Mesendoderm (in vitro differentiated cells): ENCODE results near the gene LRRC8B.
"Not testable (repeated sequence)": the region's sequence is repeated elsewhere in the genome, so short reads cannot be mapped to it uniquely, and the experiment has no call there.

Source experiments
- DNase-seq: peaks from one replicate; pipeline ENCODE4 v3.0.0; 2013
- H2AK5ac ChIP-seq: 2 replicates; pipeline ENCODE4 v1.6.1; 2013; ENCODE audit warnings: low read length, inconsistent platforms
- H2BK120ac ChIP-seq: 2 replicates; pipeline ENCODE4 v1.6.1; 2013; ENCODE audit warnings: low read depth, mild to moderate bottlenecking, low read length, moderate library complexity, mixed read lengths
- H2BK15ac ChIP-seq: replicated peaks from 2 replicates; pipeline ENCODE4 v1.6.1; 2013; ENCODE audit warnings: low read depth, mild to moderate bottlenecking, moderate library complexity
- H2BK5ac ChIP-seq: 2 replicates; pipeline ENCODE4 v1.6.1; 2013; ENCODE audit warnings: low read length, inconsistent platforms
- H3K18ac ChIP-seq: 2 replicates; pipeline ENCODE4 v1.6.1; 2013; ENCODE audit warnings: mild to moderate bottlenecking, low read length, mixed read lengths
- H3K23ac ChIP-seq: one replicate; pipeline ENCODE4 v1.6.1; 2013; ENCODE audit warnings: low read length
- H3K27ac ChIP-seq: 2 replicates; pipeline ENCODE4 v1.5.1; 2013; ENCODE audit warnings: low read depth, mild to moderate bottlenecking, inconsistent platforms, low read length, moderate library complexity
- H3K27me3 ChIP-seq: 2 replicates; pipeline ENCODE4 v1.6.1; 2013; ENCODE audit warnings: low read length, control low read depth, mild to moderate bottlenecking, inconsistent platforms; ENCODE audit not compliant: insufficient read depth, poor library complexity
- H3K36me3 ChIP-seq: 2 replicates; pipeline ENCODE4 v1.6.1; 2013; ENCODE audit warnings: low read length, inconsistent platforms; ENCODE audit not compliant: control insufficient read depth, insufficient read depth
- H3K4ac ChIP-seq: one replicate; pipeline ENCODE4 v1.6.1; 2013; ENCODE audit warnings: low read depth, mild to moderate bottlenecking, low read length, moderate library complexity
- H3K4me1 ChIP-seq: 2 replicates; pipeline ENCODE4 v1.6.1; 2013; ENCODE audit warnings: low read depth, low read length, inconsistent platforms; ENCODE audit not compliant: control insufficient read depth
- H3K4me2 ChIP-seq: 2 replicates; pipeline ENCODE4 v1.6.1; 2013; ENCODE audit warnings: low read length
- H3K4me3 ChIP-seq: 2 replicates; pipeline ENCODE4 v1.5.1; 2013; ENCODE audit warnings: mild to moderate bottlenecking, low read length
- H3K56ac ChIP-seq: one replicate; pipeline ENCODE4 v1.6.1; 2013; ENCODE audit warnings: low read length
- H3K79me1 ChIP-seq: 2 replicates; pipeline ENCODE4 v1.6.1; 2013; ENCODE audit warnings: low read length, inconsistent platforms
- H3K79me2 ChIP-seq: 2 replicates; pipeline ENCODE4 v1.6.1; 2013; ENCODE audit warnings: mild to moderate bottlenecking, low read length; ENCODE audit not compliant: control insufficient read depth, insufficient read depth
- H3K9ac ChIP-seq: 2 replicates; pipeline ENCODE4 v1.6.1; 2013; ENCODE audit warnings: low read length, inconsistent platforms
- H4K5ac ChIP-seq: one replicate; pipeline ENCODE4 v1.6.1; 2013; ENCODE audit warnings: low read length
- H4K8ac ChIP-seq: one replicate; pipeline ENCODE4 v1.6.1; 2013; ENCODE audit warnings: low read depth, mild to moderate bottlenecking, control low read depth, low read length, moderate library complexity
- WGBS: extraction: QIAGEN DNeasy Blood & Tissue Kit; methylation state at CpG from one replicate; pipeline ENCODE4 v1.1.7; 2013; ENCODE audit warnings: low lambda C conversion rate, missing lambda C conversion rate; ENCODE audit not compliant: insufficient coverage; ENCODE audit errors: extremely low coverage; 5-methylcytosine and 5-hydroxymethylcytosine counted together

The LRRC8B gene

DNA sequence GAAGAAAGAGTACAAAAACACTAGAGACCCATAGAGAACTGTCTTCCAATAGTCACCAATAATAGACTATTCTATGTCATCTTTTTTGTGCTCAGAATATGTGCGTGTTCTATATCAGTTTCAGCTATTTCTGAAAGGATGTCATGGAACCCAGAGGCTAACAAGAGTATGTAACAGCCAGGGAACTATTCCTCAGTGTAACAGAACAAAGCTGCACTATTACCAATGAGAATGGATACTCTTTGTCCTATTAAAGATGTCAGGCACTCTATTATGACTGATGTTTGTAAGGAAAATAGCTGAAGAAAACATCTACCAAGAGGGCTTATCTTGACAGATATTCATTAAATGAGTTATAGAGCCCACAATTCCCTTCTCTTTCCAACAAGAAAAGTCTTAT, 99.7 kb downstream of the LRRC8B start:
- Histone ChIP-seq H3K4ac (no peak overlapping the region), H3K79me1 (no peaks in the 10 kb centered on the region), H3K18ac (no peak overlapping the region), H4K5ac (no peak overlapping the region), H2BK5ac (no peak overlapping the region), H3K79me2 (no peaks in the 10 kb centered on the region), H3K36me3 (no peaks in the 10 kb centered on the region), H4K8ac (no peak overlapping the region), H3K27ac (no peak overlapping the region), H2BK15ac (no peak overlapping the region), H3K4me1 (no peaks in the 10 kb centered on the region), H3K9ac (no peak overlapping the region), H2AK5ac (no peak overlapping the region), H3K4me3 (no peak overlapping the region), H3K23ac (no peak overlapping the region), H3K27me3 (no peaks in the 10 kb centered on the region), H3K56ac (no peak overlapping the region), H3K4me2 (no peak overlapping the region), H2BK120ac (no peak overlapping the region)
- no peak for DNase-seq
- WGBS, result no CpG with 5 or more reads among the region's 1 CpG

DNA sequence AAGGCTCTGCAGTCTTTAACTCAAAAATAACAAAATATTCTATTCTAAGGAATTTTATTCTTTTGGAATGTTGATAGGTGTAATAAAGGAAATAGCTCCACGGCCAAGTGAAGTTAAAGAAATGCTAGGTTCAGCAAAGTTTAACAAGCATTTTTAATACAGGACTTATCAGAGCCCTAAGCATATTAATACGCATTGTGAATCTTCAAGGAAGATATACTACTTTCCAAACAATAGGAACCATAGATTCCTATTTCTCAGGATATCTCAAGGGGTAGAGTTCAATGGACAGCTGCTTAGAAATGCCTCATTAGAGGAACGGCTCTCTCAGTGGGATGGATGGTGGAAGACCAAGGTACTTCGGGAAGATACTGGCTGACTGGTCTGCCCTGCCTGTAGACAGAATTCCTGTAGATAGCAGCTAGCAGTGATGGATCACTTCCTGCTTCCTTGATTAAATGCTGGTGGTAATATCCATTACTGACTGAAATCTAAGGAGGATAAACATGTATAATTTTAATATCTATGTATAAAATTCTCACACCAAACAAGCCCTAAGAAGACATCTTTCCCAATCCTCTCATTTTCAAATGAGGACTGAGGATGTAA, 100.2 kb downstream of the LRRC8B start:
- no peak overlapping the region for H4K5ac ChIP-seq
- no peak overlapping the region for H2BK120ac ChIP-seq
- H3K4me3 ChIP-seq, result no peak overlapping the region
- no peaks in the 10 kb centered on the region for H3K36me3 ChIP-seq
- H3K79me1 ChIP-seq, result no peaks in the 10 kb centered on the region
- H3K27ac ChIP-seq, result no peak overlapping the region
- H2BK5ac ChIP-seq, result no peak overlapping the region
- no peaks in the 10 kb centered on the region for H3K4me1 ChIP-seq
- no peak overlapping the region for H3K4ac ChIP-seq
- H2BK15ac ChIP-seq, result no peak overlapping the region
- no peak overlapping the region for H4K8ac ChIP-seq
- no peaks in the 10 kb centered on the region for H3K79me2 ChIP-seq
- H3K56ac ChIP-seq, result no peak overlapping the region
- no peak overlapping the region for H2AK5ac ChIP-seq
- no peaks in the 10 kb centered on the region for H3K27me3 ChIP-seq
- WGBS, result no CpG with 5 or more reads among the region's 4 CpGs
- H3K9ac ChIP-seq, result no peak overlapping the region
- no peak overlapping the region for H3K18ac ChIP-seq
- H3K4me2 ChIP-seq, result no peak overlapping the region
- no peak for DNase-seq
- H3K23ac ChIP-seq, result no peak overlapping the region

DNA sequence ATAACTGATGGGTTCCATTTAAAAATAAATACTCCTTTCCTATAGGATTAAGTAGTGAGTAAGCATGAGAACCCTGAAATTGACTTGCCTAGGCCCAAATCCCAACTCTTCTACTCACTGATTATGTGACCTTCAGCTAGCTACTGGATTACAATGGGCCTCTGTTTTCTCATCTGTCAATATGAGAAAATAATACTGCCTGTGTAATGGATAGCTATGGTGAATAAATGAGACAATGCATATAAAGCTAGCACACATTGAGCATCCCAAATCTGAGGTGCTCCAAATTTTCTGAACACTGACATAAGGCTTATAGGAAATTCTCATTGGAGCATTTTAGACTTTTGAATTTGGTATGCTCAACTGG, 103.0 kb downstream of the LRRC8B start:
- no peaks in the 10 kb centered on the region for H3K79me2 ChIP-seq
- no peak overlapping the region for H3K23ac ChIP-seq
- no peak overlapping the region for H4K8ac ChIP-seq
- H3K18ac ChIP-seq, result no peak overlapping the region
- no peaks in the 10 kb centered on the region for H3K36me3 ChIP-seq
- no peak overlapping the region for H3K4me2 ChIP-seq
- no peak overlapping the region for H4K5ac ChIP-seq
- no peak overlapping the region for H3K27ac ChIP-seq
- no peaks in the 10 kb centered on the region for H3K79me1 ChIP-seq
- H2BK5ac ChIP-seq, result no peak overlapping the region
- no peak for DNase-seq
- H3K27me3 ChIP-seq, result no peaks in the 10 kb centered on the region
- no peak overlapping the region for H3K9ac ChIP-seq
- H3K4ac ChIP-seq, result no peak overlapping the region
- no peaks in the 10 kb centered on the region for H3K4me1 ChIP-seq
- no peak overlapping the region for H2AK5ac ChIP-seq
- no peak overlapping the region for H2BK120ac ChIP-seq
- no peak overlapping the region for H2BK15ac ChIP-seq
- H3K4me3 ChIP-seq, result no peak overlapping the region
- H3K56ac ChIP-seq, result no peak overlapping the region

DNA sequence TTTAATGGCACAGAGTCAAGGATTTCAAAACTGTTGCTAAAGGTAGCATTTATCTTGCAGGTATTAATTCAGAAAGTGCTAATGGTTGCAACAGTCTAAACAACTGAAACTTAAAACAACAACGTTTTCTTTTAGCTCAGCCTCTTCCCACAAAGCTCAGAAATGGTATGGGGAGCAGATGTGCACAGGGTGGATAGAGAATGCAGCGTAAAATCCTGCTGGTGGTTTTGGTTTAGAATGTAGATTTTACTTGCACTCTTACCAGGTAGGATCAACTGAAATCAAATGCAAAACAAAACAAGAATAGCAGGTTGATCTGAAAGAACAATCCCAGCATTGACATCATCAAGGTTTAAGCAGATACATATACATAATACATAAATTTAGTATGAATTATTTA, 104.5 kb downstream of the LRRC8B start:
- no peak overlapping the region for H2BK5ac ChIP-seq
- H3K4me1 ChIP-seq, result no peaks in the 10 kb centered on the region
- H2AK5ac ChIP-seq, result no peak overlapping the region
- no peaks in the 10 kb centered on the region for H3K79me2 ChIP-seq
- no peak overlapping the region for H4K8ac ChIP-seq
- H3K9ac ChIP-seq, result no peak overlapping the region
- no peaks in the 10 kb centered on the region for H3K36me3 ChIP-seq
- no peak overlapping the region for H2BK120ac ChIP-seq
- no peak overlapping the region for H3K18ac ChIP-seq
- DNase-seq, result no peak
- H2BK15ac ChIP-seq, result no peak overlapping the region
- no peak overlapping the region for H3K23ac ChIP-seq
- H4K5ac ChIP-seq, result no peak overlapping the region
- H3K4me3 ChIP-seq, result no peak overlapping the region
- H3K56ac ChIP-seq, result no peak overlapping the region
- no peaks in the 10 kb centered on the region for H3K27me3 ChIP-seq
- no peak overlapping the region for H3K4me2 ChIP-seq
- H3K79me1 ChIP-seq, result no peaks in the 10 kb centered on the region
- H3K4ac ChIP-seq, result no peak overlapping the region
- no peak overlapping the region for H3K27ac ChIP-seq
- WGBS, result no CpG with 5 or more reads among the region's 2 CpGs

DNA sequence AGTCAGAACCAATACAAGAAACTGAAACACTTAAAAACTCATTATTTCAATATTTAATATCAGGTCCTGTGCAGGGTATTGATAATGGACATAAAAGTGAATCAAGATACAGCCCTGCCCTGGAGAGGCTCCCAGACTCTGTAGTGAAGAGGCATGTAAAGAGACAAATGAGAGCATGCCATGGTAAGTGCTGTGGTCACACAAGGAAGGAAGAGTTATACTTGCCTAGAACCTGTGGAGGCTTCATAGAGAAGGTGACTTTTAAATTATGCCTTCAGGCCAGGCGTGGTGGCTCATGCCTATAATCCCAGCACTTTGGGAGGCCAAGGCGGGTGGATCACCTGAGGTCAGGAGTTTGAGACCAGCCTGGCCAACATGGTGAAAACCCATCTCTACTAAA, 105.0 kb downstream of the LRRC8B start:
- not testable (repeated sequence) for H3K9ac ChIP-seq, H3K23ac ChIP-seq, H3K4me3 ChIP-seq, H3K36me3 ChIP-seq, H4K5ac ChIP-seq, H3K4me1 ChIP-seq, H3K27me3 ChIP-seq, H2AK5ac ChIP-seq, H3K4me2 ChIP-seq, H3K4ac ChIP-seq, H3K79me1 ChIP-seq, H3K79me2 ChIP-seq, H2BK15ac ChIP-seq, DNase-seq, H4K8ac ChIP-seq, H3K27ac ChIP-seq, H3K18ac ChIP-seq, H2BK5ac ChIP-seq, H3K56ac ChIP-seq, H2BK120ac ChIP-seq
- WGBS, result no CpG with 5 or more reads among the region's 2 CpGs

DNA sequence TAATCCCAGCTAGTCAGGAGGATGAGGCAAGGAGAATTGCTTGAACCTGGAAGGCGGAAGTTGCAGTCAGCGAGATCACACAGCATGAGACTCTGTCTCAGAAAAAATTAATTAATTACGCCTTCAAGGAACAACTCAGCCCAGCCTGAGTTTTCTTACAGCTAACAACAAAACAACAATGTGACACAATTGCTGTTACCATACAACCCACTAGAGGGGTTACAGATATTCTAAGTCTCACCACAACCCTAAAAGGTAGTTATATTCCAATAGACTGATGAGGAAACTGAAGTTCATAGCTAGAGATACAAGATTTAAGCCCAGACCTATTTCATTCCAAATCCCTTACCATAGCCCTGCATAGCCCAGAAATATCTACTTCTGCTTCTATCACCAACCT, 105.4 kb downstream of the LRRC8B start:
- Histone ChIP-seq H3K23ac (no peak overlapping the region), H4K5ac (no peak overlapping the region), H3K4me2 (no peak overlapping the region), H2AK5ac (no peak overlapping the region), H2BK120ac (no peak overlapping the region), H3K79me1 (no peaks in the 10 kb centered on the region), H4K8ac (no peak overlapping the region), H3K9ac (no peak overlapping the region), H2BK5ac (no peak overlapping the region), H3K36me3 (no peaks in the 10 kb centered on the region), H3K4me3 (no peak overlapping the region), H3K4me1 (no peaks in the 10 kb centered on the region), H3K4ac (no peak overlapping the region), H3K56ac (no peak overlapping the region), H3K27me3 (no peaks in the 10 kb centered on the region), H3K27ac (no peak overlapping the region), H2BK15ac (no peak overlapping the region), H3K79me2 (no peaks in the 10 kb centered on the region), H3K18ac (no peak overlapping the region)
- WGBS, result no CpG with 5 or more reads among the region's 3 CpGs
- no peak for DNase-seq
